Heart right ventricle (tissue), 16 donors: ENCODE measurements around the gene FAM171A1. TPM values are rescaled to one million over a fixed set of nuclear protein-coding genes. Genes with fewer than 3 reads are reported as not detected.

ENCODE experiments used
- ATAC-seq, 8 donors: fragments of 200-7000 bp; cut with Tn5 transposase; one replicate each; pipeline ENCODE4 v1.9.1; 2020; ENCODE audit warnings: mild to moderate bottlenecking in 8 of 8, moderate library complexity in 8 of 8, moderate number of reproducible peaks in 1 of 8
- DNase-seq, 2 donors: peaks; one replicate each; pipeline ENCODE4 v3.0.0-alpha.2; 2020
- H3K27ac ChIP-seq, 10 donors: fragments of 200-600 bp; sonication (generic) in 2 of 10; one replicate each; pipeline versions ENCODE4 v1.5.0 to v1.8.0; 2020 to 2022; ENCODE audit warnings: mild to moderate bottlenecking in 3 of 10
- H3K27me3 ChIP-seq, 7 donors: fragments of 200-600 bp; one replicate each; pipeline ENCODE4 v1.8.0; 2021 to 2022; ENCODE audit warnings: mild to moderate bottlenecking in 2 of 7
- H3K36me3 ChIP-seq, 9 donors: fragments of 200-600 bp; sonication (generic) in 1 of 9; one replicate each; pipeline versions ENCODE4 v1.5.0 to v1.8.0; 2020 to 2022; ENCODE audit warnings: mild to moderate bottlenecking in 2 of 9
- H3K4me1 ChIP-seq, 9 donors: fragments of 200-600 bp; sonication (generic) in 1 of 9; one replicate each; pipeline versions ENCODE4 v1.5.0 to v1.8.0; 2020 to 2022; ENCODE audit warnings: mild to moderate bottlenecking in 4 of 9
- H3K4me3 ChIP-seq, 10 donors: fragments of 200-600 bp; sonication (generic) in 2 of 10; one replicate each; pipeline versions ENCODE4 v1.5.0 to v1.8.0; 2020 to 2022; ENCODE audit warnings: mild to moderate bottlenecking in 7 of 10, moderate library complexity in 2 of 10
- H3K9me3 ChIP-seq, 11 donors: fragments of 200-600 bp in 10 of 11; sonication (generic) in 2 of 11; one replicate each; pipeline versions ENCODE4 v1.5.0 to v1.8.0; 2013 to 2022; ENCODE audit warnings: mild to moderate bottlenecking in 2 of 11, control low read depth in 1 of 11, moderate library complexity in 1 of 11
- CTCF ChIP-seq, 9 donors: fragments of 200-600 bp; sonication (generic) in 2 of 9; IDR thresholded peaks; one replicate each; pipeline versions ENCODE4 v1.5.0 to v1.8.0; 2021 to 2022; ENCODE audit warnings: antibody characterized with exemption in 9 of 9, mild to moderate bottlenecking in 5 of 9, moderate library complexity in 1 of 9
- WGBS, 2 donors: extraction: QIAGEN DNeasy Blood & Tissue Kit; methylation state at CpG; one replicate each; pipeline ENCODE4 v1.1.7; 2013; ENCODE audit warnings: inconsistent platforms in 1 of 2; 5-methylcytosine and 5-hydroxymethylcytosine counted together
- intact Hi-C, 10 donors: fragments of 100-400 bp; cut with DNase I; formaldehyde crosslinking; loops; one replicate each; pipeline versions ENCODE4 v1.11.1 to v1.14.2; 2022
- polyA plus RNA-seq, 2 donors: library from polyadenylated mRNA; stranded (reverse); fragments of 200-250 nt; gene quantifications; one replicate each; pipeline ENCODE4 v1.2.3, GENCODE V29; 2013
- total RNA-seq, 10 donors: library from RNA; stranded (reverse); fragmentation: NEBNext Ultra II Directional in 3 of 10; extraction: Animal tissue kit (Norgen Biotek cat#: 25700) in 3 of 10; gene quantifications; one replicate each; pipeline versions ENCODE4 v1.2.1 to v1.2.4, GENCODE V29; 2021 to 2023
- donor health status: Arrhythmogenic right ventricular cardiomyopathy.
- donor health status: ischemic (EF 13 %, LVEDD 7.1; RV severe dilation, severe dysfunction).
- donor health status: healthy with polysubstance abuse.
- donor health status: DM: no; HTN: yes; CAD: no.
- donor health status: DM: no; HTN: no; CAD: no.
- donor health status: ischemic (EF 25% LVEDD 6.9; RV normal size, moderate dysfunction).
- donor health status: ischemic (EF 25% LVEDD 5.7; RV mildly dilated, moderate dysfunction).
- donor health status: healthy.
- donor health status: DM: yes; HTN: yes; CAD: no.
- donor health status: Ischemic cardiomyopathy.
- donor health status: ischemic (EF 35%, LVEDD 5.7; RV mildly dilated, moderate dysfunction).
- donor health status: nonischemic (EF 11% LVEDD 7.7; RV severe dilation, severe dysfunction).
- donor health status: DM: yes; HTN: yes; CAD: no.
- donor health status: PGD.
- donor health status: ischemic (EF 29% LVEDD 5.4; RV normal size, mild dysfunction).
- donor health status: nonischemic (EF 23%, LVEDD 6.1; RV moderate dilation, normal function).

Gene FAM171A1
- total and polyA plus RNA-seq, 12 donors = 3.5 to 10.5 (median 6.8) TPM

- Histone ChIP-seq H3K27ac (no peak overlapping the region), H3K4me3 (no peak overlapping the region), H3K36me3 (peaks cover 0 to 11% (median 0%) of the 10 kb centered on the region in 9 donors), H3K27me3 (no peaks in the 10 kb centered on the region), H3K9me3 (peaks cover 0 to 12% (median 0%) of the 10 kb centered on the region in 11 donors), H3K4me1 (peaks cover 0 to 11% (median 0%) of the 10 kb centered on the region in 9 donors)
- ATAC-seq (no peak), DNase-seq (no peak)
- no peak for TF ChIP-seq CTCF (IDR thresholded peaks at IDR 0.05)
- intact Hi-C loops = loop anchor here in 1 of 10 donors (5.0 kb wide), 1 partner anchor 151 kb away; no protein-coding TSS in a partner anchor
- 97% methylated on average over 5 of the region's 5 CpGs for WGBS, 2 donors
These were observed 105.0 kb downstream of the FAM171A1 start for GRCh38 chr10:15266117-15266516.

- no peak for TF ChIP-seq CTCF (IDR thresholded peaks at IDR 0.05)
- Histone ChIP-seq H3K9me3 (peaks cover 0 to 11% (median 0%) of the 10 kb centered on the region in 11 donors), H3K4me3 (no peak overlapping the region), H3K27me3 (no peaks in the 10 kb centered on the region), H3K36me3 (peaks cover 0 to 11% (median 0%) of the 10 kb centered on the region in 9 donors), H3K4me1 (peaks cover 0 to 11% (median 0%) of the 10 kb centered on the region in 9 donors), H3K27ac (no peak overlapping the region)
- ATAC-seq (no peak), DNase-seq (no peak)
- intact Hi-C loops = loop anchor here in 1 of 10 donors (5.0 kb wide), 1 partner anchor 152 kb away; no protein-coding TSS in a partner anchor
- WGBS, 2 donors = 94 to 95% methylated on average over 2 of the region's 2 CpGs
These were observed 105.5 kb downstream of the FAM171A1 start for GRCh38 chr10:15265558-15265957.

GRCh38 chr10:15265056-15265455 is 106.0 kb downstream of the FAM171A1 start:
- no peak for ATAC-seq
- no peak for DNase-seq
- no peak overlapping the region for H3K27ac ChIP-seq
- H3K4me1 ChIP-seq = peaks cover 0 to 11% (median 0%) of the 10 kb centered on the region in 9 donors
- intact Hi-C loops = loop anchor here in 1 of 10 donors (5.0 kb wide), 1 partner anchor 152 kb away; no protein-coding TSS in a partner anchor
- 84 to 90% methylated on average over 7 of the region's 7 CpGs for WGBS, 2 donors
- no peak overlapping the region for H3K4me3 ChIP-seq
- no peaks in the 10 kb centered on the region for H3K27me3 ChIP-seq
- peaks cover 0 to 11% (median 0%) of the 10 kb centered on the region in 9 donors for H3K36me3 ChIP-seq
- TF ChIP-seq CTCF (IDR thresholded peaks at IDR 0.05) = no peak
- peaks cover 0 to 7% (median 0%) of the 10 kb centered on the region in 11 donors for H3K9me3 ChIP-seq

GRCh38 chr10:15263657-15264323 is 107.3 kb downstream of the FAM171A1 start:
- no peak overlapping the region for H3K4me3 ChIP-seq
- peaks cover 0 to 11% (median 0%) of the 10 kb centered on the region in 9 donors for H3K4me1 ChIP-seq
- ATAC-seq (no peak), DNase-seq (no peak)
- H3K9me3 ChIP-seq = no peaks in the 10 kb centered on the region
- no peaks in the 10 kb centered on the region for H3K27me3 ChIP-seq
- WGBS, 2 donors = 96 to 98% methylated on average over 8 of the region's 8 CpGs
- TF ChIP-seq CTCF (IDR thresholded peaks at IDR 0.05) = no peak
- no peak overlapping the region for H3K27ac ChIP-seq
- intact Hi-C loops = loop anchor here in 6 of 10 donors (2.0 to 5.0 kb wide), 2 partner anchors 107 to 109 kb away; partner anchors contain the start of gene FAM171A1 (in 6 of the 6)
- H3K36me3 ChIP-seq = no peaks in the 10 kb centered on the region
